ENCODE data around the gene SLC13A3.
A peak's percentile ranks its signal among the peaks of the same experiment; 100 is the strongest.

Gene SLC13A3, protein sequence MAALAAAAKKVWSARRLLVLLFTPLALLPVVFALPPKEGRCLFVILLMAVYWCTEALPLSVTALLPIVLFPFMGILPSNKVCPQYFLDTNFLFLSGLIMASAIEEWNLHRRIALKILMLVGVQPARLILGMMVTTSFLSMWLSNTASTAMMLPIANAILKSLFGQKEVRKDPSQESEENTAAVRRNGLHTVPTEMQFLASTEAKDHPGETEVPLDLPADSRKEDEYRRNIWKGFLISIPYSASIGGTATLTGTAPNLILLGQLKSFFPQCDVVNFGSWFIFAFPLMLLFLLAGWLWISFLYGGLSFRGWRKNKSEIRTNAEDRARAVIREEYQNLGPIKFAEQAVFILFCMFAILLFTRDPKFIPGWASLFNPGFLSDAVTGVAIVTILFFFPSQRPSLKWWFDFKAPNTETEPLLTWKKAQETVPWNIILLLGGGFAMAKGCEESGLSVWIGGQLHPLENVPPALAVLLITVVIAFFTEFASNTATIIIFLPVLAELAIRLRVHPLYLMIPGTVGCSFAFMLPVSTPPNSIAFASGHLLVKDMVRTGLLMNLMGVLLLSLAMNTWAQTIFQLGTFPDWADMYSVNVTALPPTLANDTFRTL

DNA sequence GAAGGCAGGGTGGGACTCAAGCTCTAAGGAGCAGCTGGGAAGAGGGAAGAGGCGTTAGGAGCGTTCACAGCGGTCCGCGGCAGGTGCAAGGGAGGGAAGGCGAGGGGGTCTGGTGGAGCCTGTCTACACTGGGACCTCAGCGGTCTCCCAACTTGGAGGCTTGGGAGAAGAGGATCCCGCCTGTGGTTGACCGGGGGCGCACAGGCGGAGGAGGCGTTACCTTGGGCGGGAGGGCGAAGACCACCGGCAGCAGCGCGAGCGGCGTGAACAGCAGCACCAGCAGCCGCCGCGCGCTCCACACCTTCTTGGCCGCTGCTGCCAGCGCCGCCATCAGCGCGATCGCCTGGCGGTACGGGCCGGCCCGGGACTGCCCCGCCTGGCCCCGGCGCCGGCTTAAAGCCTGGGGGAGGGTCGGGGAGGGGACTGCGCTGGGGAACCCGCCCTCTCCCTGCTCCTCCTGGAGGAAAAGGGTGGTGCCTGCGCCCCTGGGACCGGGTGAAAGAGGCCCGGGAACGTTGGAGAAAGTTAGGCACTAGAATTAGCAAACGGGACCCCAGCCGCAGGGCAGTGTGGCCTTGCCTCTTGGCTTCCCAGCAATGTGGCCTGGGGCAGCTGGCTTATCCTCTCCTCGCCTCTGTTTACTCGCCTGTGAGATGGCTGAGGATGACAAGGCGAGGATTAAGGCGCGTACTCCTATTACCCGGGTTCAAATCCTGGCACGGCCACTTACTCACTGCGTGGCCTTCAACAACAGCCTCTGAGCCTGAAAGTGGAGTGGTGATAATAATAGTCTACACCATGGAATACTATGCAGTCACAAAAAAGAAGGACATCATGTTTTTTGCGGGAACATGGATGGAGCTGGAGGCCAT is at the start of gene SLC13A3:
SLC13A3 (minus strand) TSS at position 369 of the 872 bp plus-strand sequence; CDS start at position 331, 38 bp downstream.
- no peak for DNase-seq

DNA sequence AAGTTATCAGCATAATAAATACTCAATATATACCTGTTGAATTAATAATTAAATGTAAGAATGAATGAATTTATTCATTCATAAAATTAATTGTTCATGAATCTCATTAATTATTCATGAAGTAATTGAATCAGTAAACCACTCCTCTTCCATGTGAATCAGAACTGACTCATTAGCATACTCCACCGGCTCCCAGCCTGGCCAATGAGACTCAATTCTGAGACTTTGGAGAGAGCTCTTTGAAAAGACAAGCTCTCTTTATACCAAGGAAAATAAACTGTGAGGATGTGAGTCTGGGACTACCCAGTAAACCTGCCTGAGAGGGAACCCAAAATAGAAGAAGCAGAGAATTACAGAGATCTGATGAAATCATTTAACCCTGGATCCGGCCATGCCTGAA is 49.8 kb upstream of the SLC13A3 start:
- no peak for DNase-seq

DNA sequence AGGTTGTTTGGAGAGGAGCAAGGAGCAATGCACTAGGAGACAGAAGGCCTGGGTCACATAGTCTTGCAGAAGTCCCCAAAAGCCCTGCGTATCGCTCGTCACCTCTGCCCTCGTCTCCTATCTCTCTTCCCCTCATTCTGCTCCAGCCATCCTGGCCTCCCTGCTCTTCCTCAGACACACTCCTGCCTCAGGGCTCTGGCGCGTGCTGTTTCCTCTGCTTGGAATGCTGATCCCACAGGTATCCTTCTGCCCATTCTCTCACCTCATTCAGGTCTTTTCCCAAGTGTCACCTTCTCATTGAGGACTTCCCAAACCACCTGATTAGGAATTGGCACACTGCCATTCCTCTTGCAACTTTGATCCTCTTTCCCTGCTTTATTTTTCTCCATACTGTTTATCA is 49.2 kb upstream of the SLC13A3 start:
- no peak for DNase-seq

DNA sequence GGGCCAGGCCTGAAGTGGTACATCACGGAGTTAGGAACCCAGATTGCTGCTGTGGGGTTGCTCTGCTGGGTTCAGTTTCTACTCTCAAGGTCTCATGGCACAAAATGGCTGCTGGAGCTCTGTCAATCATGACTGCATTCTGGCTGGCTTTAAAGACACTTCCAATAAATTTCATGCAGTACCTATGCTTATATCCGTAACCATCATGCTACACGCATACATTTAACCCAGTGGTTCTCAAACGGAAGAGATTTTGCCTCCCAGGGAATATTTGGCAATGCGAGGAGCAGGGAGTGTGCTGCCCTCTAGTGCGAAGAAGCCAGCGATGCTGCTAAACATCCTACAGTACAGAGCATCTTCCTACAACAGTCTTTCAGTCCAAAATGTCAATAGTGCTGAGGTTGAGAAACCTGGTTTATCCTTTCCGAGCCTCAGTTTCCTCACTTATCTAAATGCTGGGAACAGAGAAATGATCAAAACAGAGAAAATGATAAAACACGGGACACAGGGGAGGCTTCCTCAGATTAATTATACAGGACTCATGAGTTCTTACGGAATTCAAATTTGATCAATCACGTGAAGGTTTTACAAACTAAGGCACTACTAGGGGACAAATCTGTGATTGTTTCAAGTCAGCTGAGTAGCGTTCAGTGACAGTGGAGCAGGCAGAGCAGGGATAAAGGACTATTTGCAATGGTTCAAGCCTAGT is 48.5 kb upstream of the SLC13A3 start:
- DNase-seq, result no peak

DNA sequence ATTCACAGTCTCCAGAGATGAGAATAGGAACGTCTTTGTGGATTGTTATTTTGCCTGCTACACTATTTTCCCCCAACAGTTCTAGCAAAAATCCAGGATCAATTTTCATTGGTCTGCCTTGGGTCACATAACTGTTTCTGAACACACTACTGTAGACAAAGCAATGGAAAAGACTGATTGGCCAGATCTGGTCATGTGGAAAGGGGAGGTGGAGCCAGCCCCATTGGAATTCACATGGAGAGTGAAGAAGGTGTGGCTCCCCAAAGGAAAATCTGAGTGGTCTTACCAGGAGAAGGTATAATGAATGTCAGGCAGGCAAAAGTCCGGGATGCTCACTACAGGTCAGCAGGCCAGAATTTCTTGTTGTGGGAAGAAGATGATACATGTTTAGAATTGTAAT is 47.5 kb upstream of the SLC13A3 start:
- no peak for DNase-seq

DNA sequence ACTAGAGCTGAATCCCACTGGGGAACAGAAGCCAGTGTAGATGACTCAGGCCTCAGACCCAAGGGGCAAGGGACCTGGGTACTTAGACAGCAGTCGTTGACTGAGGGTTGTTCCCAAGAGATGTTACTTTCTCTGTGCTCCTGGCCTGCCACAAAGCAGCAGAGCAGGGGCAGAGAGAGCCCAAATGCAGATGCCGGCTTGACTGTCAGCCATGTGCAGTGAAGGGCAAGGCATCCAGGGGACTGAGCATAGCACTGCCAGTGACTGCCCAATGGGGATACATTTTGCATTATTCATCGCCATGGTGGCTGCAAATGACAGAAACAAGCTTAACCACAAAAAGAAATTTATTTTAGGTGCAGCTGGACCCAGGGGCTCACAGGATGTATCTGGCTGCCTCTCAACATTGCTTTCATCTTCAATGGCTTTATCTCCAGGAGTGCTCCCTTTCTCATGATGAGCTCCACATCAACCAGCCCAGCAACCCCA is 45.6 kb upstream of the SLC13A3 start:
- no peak for DNase-seq

DNA sequence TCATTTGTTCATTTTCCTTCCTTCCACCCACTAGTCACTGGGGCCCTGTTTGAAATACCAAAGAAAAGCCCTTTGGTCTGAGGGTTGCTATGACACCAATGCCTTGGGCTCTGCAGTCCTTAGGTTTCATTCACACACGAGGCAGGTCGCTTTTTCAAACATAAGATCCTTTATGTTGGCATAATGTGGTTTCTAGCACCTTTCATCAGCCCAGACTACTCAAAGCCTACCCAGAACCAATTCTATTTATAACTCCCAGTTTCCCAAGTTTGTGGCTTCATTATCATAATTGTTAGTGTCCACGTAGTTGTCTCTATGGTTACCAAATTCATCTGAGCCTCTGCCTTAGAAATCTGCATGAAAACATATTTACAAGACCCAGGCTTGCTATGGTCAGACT is 44.6 kb upstream of the SLC13A3 start:
- no peak for DNase-seq

DNA sequence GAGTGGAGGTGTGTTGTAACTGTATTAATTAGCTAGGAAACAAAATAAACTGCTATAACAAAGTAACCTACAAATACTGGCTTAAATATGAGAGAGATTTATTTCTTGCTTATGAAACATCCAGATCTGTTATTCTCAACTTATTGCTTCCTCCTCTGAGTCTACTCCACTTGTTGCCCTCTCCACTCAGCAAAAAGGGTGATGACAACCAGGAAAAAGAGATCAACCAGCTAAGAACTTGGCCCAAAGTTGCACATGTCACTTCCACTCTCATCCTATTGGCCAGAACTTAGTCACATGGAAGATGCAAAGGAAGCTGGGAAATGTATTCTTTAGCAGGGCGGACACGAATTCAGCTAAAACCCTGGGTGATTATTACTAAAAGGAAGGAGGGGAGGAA is 43.2 kb upstream of the SLC13A3 start:
- DNase-seq, result no peak

DNA sequence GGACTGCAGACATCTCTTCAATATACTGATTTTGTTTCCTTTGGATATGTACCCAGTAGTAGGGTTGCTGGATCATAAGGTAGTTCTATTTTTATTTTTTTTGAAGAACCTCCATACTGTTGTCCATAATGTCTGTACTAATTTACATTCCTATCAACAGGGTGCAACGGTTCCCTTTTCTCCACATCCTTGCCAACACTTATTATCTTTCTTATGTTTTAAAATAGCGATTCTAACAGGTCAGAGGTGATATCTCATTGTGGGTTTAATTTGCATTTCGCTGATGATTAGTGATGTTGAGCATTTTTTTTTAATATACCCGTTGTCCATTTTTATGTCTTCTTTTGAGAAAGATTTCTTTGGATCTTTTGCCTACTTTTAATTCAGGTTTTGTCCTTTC is 39.9 kb upstream of the SLC13A3 start:
- DNase-seq, result no peak

DNA sequence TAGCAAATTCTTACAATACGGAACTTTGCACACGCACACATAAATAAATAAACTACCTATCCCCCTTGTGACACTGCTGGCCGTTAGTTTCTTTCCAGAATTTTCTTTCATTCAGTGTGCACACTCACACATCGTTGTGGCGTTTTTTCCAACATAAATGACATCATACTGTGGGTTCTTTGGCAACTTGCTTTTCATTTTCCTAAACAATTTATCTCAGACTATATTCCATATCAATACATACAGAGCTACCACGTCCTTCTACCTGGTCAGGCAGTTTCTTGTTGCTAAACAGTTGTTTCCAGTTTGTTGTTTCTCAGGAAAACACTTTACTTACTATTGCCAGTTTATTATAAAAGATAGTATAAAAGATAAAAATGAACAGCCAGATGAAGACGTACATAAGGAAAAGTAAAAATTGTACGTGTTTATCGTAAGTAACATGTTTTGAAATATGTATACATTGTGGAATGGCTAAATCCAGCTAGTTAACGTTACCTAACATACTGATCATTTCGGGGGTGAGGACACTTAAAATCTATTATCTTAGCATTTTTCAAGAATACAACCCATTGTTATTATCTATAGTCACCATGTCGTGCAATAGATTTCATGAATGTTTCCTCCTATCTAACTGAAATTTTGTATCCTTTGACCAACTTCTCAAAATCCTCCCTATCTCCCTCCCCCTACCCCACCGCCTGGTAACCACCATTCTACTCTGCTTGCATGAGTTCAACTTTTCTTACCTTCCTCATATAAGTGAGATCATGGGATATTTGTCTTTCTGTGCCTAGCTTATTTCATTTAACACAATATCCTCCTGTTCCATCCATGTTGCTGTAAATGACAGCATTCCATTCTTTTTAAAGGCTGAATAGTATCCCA is 39.2 kb upstream of the SLC13A3 start:
- DNase-seq, result no peak

DNA sequence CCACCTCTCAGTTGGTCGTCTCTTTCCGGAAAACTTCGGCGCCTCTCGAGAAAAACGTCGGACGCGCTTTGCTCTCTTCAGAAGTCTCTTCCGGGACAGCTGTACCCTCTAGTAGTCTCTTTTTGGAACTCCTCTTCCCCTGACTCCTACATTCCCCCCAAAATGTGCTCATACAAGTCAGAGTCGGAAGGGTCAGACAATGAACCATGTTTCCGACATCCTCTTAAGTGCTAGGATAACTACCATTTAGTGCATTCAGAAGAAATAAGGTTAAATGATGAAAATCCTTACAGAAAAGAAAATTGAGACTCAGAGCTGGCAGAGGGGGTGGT is 38.5 kb upstream of the SLC13A3 start:
- no peak for DNase-seq

DNA sequence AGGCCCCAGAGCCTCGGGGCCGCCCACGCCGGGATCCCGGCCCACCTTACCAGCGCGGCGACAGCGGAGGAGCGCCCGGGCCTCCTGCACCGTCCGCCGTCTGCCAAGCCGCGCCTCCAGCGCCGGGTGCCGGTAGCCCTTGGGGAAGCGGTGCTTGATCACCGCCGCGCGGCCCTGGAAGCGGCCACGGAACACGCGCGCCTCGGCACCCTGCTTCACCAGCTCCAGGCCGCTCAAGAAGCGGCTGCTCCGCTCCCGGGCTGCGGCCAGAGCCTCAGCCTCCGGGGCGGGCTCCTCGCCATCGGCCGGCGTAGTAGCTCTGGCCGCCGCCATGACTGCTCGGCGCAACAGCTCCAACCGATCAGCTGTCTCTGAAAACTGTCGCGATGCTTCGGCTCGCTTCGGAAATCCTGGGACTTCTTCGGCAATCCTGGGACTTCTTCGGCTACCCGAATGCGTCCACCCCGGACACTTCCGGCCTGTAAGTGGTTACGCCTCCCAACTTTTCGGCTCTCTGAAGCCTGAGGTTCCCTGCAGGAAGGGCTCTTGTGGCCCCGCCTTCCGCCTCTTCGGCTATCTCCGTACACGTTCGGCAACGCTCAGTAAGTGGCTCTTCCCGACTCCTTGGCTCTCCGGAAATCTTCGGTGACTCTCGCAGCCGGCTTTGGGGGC is 38.0 kb upstream of the SLC13A3 start, which contains the start of gene TP53RK:
TP53RK (minus strand) TSS at position 363 of the 672 bp plus-strand sequence; CDS start at position 333, 30 bp downstream.
- DNase-seq, result peak; percentile 98

DNA sequence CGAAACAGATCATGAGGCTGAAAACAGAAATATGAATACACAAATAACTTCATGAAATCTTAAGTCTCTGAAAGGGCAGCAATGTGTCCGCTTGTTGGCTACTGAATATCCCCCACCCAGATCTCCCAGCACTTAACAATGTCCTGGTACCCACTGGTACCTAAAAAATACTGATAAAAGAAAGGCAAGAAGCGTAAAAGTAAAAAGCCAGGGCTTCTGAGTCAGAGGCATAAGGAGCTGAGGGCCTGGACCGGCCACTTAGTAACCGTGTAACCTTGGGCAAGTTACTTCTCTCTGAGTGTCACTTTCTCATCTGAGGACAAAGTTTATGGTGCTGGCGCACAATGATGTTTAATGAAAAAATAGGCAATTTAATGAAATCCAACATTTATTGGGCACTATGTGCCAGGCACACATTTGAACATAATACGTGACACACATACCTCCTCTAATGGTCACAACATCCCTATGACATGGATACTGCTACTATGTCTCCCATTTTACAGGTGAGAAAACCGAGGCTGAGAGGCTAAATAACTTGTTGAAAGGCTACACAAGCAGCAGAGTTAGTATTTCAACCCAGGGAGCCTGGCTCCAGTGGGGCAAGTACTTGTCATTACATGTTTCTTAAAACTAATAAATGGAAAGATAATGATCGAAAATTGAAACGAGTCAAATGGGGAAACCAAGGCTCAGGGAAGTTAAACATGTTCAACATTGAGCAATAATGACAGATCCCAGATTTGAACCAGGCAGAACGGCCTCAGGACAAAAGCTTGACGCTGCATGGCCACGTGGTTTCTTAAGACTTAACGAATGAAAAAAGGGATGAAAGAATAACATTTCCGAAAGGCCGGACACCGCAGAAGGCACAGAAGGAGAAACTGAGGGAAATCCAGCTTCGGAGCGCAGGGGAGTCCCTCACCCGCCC is 37.2 kb upstream of the SLC13A3 start:
- DNase-seq, result no peak

DNA sequence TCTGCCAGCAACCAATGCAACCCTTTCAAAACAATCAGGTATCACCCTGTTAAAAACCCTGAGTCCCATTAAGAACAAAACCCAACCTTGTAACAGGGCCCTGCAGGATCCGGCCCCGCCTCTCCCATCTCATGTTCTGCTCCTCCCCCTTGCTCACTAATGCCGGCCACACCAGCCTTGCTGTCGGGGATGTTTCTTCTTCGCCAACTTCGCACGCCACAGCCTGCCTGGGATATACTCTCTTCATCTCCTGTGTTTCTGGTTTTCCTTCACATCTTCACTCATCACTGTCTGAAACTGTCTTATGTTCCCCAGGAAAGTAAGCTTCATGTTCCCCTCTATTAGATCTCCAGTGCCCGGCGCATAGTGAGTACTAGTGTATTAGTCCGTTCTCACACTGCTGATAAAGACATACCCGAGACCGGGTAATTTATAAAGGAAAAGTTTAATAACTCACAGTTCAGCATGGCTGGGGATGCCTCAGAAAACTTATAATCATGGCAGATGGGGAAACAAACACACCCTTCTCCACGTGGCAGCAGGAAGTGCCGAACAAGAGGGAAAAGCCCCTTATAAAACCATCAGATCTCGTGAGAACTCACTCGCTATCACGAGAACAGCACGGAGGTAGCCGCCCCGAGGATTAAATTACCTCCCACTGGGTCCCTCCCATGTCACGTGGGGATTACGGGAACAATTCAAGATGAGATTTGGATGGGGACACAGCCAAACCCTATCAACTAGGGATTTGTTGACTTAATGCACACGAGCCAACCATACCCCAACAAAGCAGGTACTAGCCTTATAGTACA is 32.9 kb upstream of the SLC13A3 start:
- DNase-seq, result no peak

DNA sequence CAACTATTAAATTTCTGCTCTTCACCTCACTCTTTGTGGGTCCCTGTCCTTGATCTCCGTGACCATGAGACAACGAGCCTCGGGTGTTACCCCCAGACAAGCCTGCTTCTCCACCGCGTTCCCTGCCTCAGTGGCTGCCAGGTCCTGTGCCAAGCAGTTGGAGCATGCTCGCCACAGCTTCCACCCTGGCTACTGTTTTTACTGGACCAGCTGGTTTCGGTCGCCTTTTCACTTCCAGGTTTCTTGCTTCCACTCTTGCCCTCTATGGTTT is 32.3 kb upstream of the SLC13A3 start:
- DNase-seq, result no peak

DNA sequence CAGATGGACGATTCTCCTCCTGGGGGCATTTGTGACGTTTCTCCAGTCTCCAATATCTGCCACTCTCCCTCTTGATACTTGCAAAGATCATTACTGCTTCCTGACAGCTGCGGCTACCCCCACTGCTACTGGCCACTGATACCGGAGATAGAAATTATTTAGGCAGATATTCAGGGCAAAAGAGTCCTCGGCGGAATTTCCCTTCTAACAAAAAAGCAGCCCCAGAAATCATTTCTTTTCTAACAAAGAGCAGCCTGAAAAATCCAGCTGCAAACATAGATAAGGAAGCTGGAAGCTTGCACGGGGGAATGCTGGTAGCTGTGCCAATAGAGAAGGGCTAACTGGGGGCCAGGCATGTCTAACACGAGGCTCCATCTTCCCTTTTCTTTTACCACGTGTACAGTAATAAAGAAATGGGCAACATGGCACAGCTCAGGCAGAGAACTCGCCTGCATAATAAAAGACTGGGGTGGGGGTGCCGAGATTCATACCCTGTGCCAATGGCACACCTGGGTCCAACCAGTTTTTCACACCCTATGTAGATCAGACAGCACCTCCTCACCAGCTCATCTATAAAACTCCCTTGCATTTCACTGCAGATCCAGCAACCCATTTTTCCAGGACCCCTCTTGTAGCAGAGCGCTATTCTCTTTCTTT is 31.9 kb upstream of the SLC13A3 start:
- no peak for DNase-seq

DNA sequence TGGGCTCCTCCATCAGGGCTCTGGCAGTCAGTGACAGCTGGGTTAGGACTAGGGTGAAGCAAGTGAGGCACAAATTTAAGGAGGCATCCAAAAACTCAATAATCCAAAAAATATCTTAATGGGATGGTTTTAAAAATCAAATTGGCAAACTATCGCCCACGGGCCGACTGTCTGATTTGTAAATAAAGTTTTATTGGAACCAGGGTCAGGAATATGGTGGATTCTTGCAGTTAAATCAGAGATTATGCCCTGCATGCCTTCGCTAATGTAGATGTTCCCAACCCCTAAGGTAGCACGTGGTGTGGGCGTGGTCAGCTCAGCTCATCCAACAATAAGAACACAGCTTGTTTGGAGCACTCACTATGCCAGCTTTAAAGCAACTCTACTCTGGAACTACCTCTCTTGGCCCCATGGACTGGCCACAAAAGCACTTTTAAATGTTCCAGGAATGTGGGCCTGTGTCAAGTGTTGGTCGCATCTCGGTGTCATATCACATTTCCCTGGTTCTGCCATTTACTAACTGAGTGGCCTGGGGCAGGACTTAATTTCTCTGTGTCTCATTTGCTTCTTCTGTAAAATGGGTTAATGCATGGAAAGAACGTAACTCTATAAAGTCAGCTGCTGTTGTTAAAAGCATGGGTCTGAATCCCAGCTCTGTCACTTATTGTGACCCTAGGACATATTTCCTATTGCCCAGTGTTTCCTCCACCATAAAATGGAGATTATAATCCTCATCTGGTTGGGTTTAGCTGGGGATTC is 31.0 kb upstream of the SLC13A3 start:
- no peak for DNase-seq
